Jurkat, Clone E6-1 (cell line): ENCODE results near the gene HOXA10.

Source experiments
- DNase-seq: peaks from one replicate; pipeline ENCODE4 v3.0.0-alpha.2; 2011; ENCODE audit warnings: low read depth, low spot score
- H3K4me3 ChIP-seq: 2 replicates; pipeline ENCODE4 v1.5.1; 2011; ENCODE audit warnings: mild to moderate bottlenecking, low read length, control low read depth, moderate library complexity

Gene HOXA10

GRCh38 chr7:27124902-27125689 lies 49.0 kb downstream of the HOXA10 start:
- no peak for DNase-seq
- H3K4me3 ChIP-seq, result no peak overlapping the region

DNA sequence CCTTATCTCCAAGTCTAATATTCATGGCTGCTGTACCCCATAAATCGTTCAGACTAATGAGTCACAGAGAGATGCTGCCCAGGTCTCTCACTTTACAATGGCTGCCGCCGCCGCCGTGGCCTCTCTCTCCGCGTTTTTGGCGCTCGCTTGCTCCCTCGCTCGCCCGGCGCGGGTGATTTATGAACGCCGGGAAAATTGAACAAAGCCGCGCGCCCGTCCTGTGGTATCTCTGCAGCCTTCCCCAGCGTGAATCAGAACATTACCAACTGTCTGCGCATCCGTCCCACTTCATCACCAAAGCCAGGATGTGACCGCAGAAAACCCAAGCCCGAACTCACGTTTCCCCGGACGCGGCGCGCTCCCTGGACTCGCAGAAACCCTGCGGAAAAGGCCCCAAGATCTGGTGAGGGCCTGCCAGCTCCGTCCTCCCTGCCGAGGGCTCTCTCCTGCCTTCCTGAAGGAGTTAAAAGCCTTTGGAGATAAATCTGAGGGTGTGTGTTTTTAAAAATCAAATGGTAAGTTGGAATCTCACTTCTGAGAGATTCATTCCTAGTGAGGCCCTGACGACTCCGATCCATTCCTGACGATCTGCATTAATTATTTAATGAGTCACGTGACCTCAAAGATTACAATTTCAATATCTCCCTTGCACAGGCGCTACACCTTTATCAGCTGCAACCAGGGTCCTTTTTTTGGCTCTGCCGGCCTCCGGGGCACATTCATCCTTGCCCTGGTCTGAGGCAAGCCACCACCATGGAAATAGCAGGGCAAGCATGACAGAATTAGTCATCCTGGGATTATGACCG lies 49.8 kb downstream of the HOXA10 start:
- H3K4me3 ChIP-seq, result no peak overlapping the region
- DNase-seq, result no peak

DNA sequence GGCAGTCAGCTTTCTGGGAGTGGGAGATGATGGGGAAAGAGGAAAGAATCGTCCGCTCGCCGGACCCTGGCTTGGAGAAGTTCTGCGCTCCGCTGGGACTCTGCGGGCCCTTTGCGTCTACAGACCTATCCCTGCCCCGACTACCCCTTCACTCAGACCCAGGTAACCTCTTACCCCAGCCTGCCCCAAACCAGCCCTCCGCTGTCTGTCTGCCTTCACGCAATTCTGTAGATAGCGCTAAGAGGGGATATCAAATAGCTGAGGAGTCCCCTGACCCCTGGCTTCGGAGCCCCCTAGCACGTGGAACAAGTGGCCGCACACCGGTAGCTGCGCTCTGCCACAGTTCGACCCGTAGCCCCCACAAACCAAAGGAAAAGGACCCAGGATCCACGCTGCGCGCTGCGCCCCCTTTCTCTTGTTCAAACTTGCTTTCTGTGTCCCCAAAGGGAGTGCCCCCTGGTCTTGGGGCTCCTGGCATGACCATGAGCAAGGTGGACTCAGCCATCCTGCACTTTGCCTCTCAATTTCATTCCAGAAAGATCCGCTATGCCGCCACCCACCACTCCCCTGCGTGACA lies 50.6 kb downstream of the HOXA10 start:
- no peak for DNase-seq
- H3K4me3 ChIP-seq, result no peak overlapping the region

DNA sequence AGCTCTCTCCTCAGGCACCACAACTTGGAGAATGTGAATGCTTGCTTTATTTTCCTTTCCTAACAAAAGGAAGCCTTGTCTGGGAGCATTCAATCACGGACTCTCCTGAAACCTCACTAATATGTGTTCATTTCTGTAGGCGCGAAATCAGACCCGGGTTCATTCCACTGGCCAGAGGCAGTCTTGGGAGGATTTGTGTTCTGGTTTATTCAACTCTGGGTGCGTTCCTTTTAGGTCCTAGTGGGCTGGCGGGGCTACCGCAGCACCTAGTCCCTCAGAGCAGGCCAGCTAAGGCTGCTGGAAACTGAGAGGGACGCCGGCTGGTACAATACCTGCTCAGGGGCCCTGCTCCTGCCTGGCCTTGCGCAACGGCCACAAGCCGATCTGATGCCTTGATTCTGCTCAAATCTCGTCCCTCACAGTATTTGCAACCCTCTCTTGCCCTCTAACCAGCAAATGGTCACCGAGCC lies 51.1 kb downstream of the HOXA10 start:
- no peak overlapping the region for H3K4me3 ChIP-seq
- DNase-seq, result no peak

GRCh38 chr7:27122077-27122910 lies 51.8 kb downstream of the HOXA10 start:
- no peak overlapping the region for H3K4me3 ChIP-seq
- no peak for DNase-seq

GRCh38 chr7:27121684-27122076 lies 52.4 kb downstream of the HOXA10 start:
- no peak for DNase-seq
- H3K4me3 ChIP-seq, result no peak overlapping the region
